NOMO-1 (cell line): ENCODE measurements around the gene TCL1B.
A peak's percentile ranks its signal among the peaks of the same experiment; 100 is the strongest.
"Not testable (repeated sequence)": the region's sequence is repeated elsewhere in the genome, so short reads cannot be mapped to it uniquely, and the experiment has no call there.

ENCODE experiments used
- DNase-seq, 2 experiments: peaks; one replicate each; lab custom pipeline; 2025; ENCODE audit not compliant: unreplicated experiment in 2 of 2; lab: John Stamatoyannopoulos, UW

Gene TCL1B

GRCh38 chr14:95665530-95665929, 20.7 kb upstream of the TCL1B start:
- DNase-seq: not testable (repeated sequence)

- no peak for DNase-seq
These were observed 19.8 kb upstream of the TCL1B start for GRCh38 chr14:95666450-95666849.

GRCh38 chr14:95667249-95667693, 19.0 kb upstream of the TCL1B start:
- no peak for DNase-seq

DNA sequence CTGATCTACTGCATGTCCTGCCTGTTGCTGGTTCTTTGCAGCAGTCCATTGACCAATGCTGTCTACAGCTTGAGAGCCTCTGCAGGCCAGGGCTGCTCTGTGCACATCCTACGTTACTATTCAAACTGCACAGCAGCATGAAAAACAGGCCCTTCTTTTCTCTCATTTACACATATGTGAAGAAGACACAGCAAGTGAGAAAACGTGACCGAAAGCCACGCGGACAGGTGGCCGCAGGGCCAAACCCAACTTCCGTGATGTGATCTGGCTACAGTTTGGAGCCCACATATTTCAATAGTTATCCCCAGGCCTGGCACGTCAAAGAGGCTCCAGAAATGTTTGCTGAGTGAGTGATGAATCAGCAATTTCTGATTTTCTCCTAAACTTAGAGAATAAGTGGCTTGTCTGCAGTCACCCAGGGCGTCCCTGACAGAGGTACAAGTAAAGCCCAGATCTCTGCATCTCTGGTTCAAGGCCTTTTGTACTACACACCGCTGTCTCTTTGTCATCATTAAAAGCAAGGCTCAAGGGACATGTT, 17.9 kb upstream of the TCL1B start:
- no peak for DNase-seq

GRCh38 chr14:95674613-95675012, 11.6 kb upstream of the TCL1B start:
- no peak for DNase-seq

DNA sequence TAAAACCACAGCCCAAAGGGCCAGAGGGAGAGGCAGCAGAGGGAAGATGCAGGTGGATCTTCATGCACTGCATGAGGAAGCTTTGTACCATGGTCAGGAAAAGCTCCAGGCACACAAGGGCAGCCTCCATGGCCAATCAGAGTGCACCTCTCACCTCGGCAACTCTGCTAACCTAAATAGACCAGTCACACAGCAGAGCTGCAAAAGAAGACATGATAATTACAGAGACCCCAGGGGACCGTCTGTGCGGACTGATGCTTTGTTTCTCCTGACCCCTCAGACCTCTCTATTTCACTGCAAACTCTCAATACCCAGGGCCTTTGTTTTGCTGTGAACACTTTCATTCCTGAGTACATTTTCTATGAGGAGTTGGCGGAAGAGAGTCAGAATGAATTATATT, 10.7 kb upstream of the TCL1B start:
- no peak for DNase-seq

DNA sequence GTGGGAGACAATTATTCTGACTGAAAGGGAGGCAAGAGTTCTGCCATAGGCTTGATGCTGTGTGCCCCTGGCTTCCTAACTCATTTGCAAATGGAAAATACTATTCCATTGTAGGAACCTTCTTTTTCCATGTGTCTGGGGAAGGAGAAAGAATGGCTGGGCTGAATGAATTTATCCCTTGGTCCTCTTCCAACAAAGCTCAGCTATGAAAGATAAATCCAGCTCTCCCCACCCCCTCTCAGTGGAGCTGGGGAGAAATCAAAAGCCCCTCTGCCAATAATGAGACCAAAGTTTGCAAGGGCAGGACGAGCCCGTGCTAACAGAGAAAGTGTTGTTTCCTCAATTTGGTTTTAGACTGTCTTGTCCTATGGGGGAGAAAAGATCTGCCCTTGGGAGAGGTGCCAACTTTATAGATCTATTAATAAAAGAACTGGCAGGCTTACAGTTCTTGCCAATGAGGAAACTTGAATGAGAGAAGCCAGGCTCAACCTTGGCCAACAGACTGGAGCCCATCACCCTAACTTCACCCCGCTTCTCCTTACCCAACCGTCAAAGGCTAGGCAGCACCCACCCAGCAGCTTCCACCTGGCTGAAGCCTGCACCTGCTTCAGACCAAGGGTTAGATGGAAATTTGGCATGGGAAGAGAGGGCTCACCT, 8.9 kb upstream of the TCL1B start:
- DNase-seq: no peak

GRCh38 chr14:95679148-95679815, 6.9 kb upstream of the TCL1B start:
- no peak for DNase-seq

GRCh38 chr14:95679998-95680735, 6.1 kb upstream of the TCL1B start:
- DNase-seq: no peak

DNA sequence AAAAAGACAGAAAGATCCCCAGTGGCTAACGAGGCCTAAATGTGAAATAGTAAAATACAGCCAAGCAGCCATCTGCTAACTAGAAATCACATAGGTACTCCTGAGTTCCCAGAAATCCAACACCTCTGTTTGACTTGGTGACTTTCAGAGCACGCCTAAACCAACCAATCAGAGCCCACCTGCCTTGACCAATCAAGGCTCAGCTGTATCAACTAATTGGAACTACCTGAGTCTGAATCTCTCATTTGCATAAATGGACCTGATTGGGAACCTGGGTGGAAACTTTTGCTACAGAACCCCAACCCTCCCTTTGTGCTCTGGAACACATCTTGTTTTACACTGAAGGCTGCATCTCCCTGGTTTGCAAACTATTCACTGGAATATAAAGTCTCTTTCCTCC, 5.1 kb upstream of the TCL1B start:
- no peak for DNase-seq

DNA sequence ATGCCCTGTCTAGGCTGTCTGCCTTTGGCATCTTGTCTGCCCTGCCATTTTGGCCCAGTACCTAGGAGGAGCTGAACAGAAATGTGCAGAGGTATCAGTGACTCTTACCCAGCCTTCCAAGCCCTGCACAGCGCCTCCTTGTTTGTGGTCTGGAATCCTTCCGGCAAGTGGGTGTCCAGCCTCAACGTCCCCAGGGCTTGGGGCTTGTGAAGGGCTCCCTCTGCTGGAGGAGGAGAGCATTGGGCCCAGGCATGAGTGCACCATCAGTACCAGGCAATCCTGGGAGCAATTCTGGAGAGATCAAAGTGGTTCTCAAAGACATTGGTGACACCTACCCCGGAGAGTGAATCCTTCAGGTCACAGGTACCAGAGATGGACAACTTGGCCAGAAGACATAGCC, 2.4 kb upstream of the TCL1B start:
- peak in 1 of 2 experiments; percentile 8 for DNase-seq

DNA sequence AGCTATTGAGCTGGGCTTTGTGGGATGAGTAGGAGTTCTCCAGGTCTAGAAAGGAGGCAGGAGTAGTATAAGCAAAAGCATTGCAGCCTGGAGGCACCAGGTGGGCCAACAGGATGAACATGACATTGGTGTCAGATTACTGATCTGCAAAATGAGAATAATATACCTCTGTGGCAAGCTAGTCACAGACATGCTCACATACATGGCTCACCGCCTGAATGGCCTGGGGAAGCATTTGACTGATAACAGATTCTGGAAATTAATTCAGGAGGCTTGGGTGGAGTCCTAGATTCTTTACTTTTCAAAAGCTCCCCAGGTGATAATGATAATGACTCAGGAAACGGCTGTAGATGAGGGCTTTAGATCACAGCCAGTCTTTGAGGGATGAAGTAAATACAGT, 709 bp downstream of the TCL1B start:
- no peak for DNase-seq

GRCh38 chr14:95689441-95689840, 3.2 kb downstream of the TCL1B start:
- no peak for DNase-seq

GRCh38 chr14:95690815-95691214, 4.6 kb downstream of the TCL1B start:
- DNase-seq: no peak

- no peak for DNase-seq
These were observed 5.4 kb downstream of the TCL1B start for GRCh38 chr14:95691591-95691990.

DNA sequence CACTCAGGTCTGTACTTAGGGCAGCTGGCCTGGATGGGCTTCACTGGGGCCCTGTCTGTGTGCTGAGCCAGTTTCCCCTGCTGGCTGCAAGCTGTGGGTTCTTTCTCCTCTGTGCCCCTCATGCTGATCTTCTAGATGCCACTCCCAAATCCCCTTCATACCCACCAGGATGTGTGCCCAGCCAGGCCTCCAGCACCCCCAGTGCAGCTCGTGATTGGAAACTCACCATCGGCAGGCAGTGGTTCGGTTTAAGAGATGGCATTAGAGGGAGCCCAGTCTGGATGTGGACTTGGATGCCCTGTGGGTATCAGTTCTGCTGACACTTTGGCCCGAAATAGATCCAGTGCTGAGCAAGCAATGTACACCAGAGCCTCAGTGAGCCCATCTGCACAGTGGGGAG, 5.9 kb downstream of the TCL1B start:
- no peak for DNase-seq

DNA sequence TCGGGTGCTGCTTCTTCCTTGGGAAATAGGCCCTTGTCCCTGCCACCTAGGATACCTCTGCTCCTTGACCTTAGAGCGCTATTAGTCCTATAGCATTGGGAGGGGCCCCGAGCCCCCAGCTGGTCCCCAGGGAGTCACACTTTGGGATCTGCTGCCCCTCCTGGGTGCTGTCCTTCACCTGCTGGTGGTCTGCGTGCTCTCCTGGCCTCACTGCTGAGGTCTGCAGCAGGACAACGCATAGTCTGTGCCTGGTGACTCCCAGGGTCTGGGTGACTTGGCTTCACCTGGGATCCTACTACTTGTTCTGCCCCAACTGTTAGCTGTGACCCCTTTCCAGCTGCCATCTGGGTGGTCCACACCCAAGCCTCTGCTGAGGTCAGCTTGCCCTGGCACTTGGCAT, 8.8 kb downstream of the TCL1B start:
- DNase-seq: no peak

DNA sequence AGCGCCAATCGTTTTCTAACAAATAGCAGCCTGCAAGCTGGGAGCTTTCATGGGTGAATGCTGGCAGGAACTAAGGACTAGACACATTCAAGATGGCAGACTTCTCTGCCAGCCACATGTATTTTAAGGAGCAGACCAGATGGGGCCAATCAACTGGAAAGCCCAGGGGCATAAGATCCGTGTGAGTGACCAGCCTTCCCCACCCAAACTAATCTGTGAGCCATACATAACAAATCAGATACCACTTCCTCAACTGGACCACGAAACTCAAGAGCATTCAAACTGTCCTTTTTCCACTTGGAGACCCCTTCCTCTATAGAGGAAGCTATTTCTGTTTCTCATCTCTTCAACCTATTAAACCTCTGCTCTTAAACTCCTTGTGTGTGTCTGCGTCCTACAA, 9.7 kb downstream of the TCL1B start:
- no peak for DNase-seq

GRCh38 chr14:95696741-95697140, 10.5 kb downstream of the TCL1B start:
- DNase-seq: no peak

DNA sequence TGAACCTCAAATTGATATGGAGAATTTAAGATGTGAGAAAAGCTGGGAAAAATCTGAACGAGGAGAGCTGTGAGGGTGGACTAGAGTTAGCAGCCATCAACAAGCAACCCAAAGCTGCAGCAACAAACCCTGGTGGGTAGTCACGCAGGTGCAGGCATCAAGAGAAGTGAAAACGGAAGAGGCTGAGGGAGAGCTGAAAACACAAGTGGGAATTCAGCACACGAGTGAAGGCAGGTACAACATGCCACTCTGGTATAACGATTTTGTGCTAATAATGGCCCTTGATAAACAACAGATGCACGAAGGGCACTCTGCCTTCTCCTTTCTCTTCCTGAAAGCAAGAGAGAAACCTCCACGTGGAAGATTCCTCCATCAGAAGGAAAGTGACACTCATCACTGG, 11.5 kb downstream of the TCL1B start:
- no peak for DNase-seq

- DNase-seq: no peak
These were observed 12.1 kb downstream of the TCL1B start for GRCh38 chr14:95698287-95698686.

- no peak for DNase-seq
These were observed 13.2 kb downstream of the TCL1B start for GRCh38 chr14:95699412-95699811.
